ENCODE data around the gene AGAP3. TPM values are rescaled to one million over a fixed set of nuclear protein-coding genes. Genes with fewer than 3 reads are reported as not detected.

Gene AGAP3
- total RNA-seq, 1 experiment from 2014 or later = 126 TPM

DNA sequence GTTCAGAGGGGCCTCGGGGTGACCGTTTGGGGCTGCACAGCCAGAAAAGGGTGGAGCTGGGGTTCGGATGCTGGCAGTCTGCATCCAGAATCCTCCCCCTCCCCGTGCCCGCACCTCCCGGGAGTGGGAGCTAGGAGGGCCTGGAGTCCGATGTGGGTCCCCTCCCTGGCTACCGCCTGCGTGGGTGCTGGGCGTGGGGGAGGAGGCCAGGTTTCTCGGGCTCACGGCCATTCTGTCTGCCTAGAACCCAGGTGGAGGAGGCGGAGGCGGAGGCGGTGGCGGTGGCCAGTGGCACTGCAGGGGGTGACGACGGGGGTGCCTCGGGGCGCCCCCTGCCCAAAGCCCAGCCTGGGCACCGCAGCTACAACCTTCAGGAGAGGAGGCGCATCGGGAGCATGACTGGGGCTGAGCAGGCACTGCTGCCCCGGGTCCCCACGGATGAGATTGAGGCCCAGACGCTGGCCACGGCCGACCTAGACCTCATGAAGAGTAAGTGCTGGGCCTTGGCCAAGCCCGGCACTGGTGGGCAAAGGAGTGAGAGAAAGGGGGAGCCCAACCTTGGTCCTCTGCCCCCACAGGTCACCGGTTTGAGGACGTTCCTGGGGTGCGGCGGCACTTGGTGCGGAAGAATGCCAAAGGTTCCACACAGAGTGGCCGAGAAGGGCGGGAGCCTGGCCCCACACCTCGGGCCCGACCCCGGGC, 19.9 kb upstream of the AGAP3 start (continued):
- TF ChIP-seq, protein P1, sequence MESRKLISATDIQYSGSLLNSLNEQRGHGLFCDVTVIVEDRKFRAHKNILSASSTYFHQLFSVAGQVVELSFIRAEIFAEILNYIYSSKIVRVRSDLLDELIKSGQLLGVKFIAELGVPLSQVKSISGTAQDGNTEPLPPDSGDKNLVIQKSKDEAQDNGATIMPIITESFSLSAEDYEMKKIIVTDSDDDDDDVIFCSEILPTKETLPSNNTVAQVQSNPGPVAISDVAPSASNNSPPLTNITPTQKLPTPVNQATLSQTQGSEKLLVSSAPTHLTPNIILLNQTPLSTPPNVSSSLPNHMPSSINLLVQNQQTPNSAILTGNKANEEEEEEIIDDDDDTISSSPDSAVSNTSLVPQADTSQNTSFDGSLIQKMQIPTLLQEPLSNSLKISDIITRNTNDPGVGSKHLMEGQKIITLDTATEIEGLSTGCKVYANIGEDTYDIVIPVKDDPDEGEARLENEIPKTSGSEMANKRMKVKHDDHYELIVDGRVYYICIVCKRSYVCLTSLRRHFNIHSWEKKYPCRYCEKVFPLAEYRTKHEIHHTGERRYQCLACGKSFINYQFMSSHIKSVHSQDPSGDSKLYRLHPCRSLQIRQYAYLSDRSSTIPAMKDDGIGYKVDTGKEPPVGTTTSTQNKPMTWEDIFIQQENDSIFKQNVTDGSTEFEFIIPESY (IDR thresholded peaks at IDR 0.05; ENCODE audit: extremely low read depth, insufficient replicate concordance, low read length) = no peak

- Histone ChIP-seq H3K9me2 (ENCODE audit: insufficient read depth) (no peaks in the 10 kb centered on the region), H3K9ac (ENCODE audit: low read length) (no peak overlapping the region), H3K27me3 (ENCODE audit: insufficient read depth, low read length) (no peaks in the 10 kb centered on the region), H3K4me1 (ENCODE audit: control insufficient read depth in 1 of 2, insufficient read depth in 2 of 2, low read length in 2 of 2) (peaks cover 3% of the 10 kb centered on the region in 2 experiments), H3K4me3 (replicated peaks in 1 of 2; ENCODE audit: low read depth in 1 of 2, low read length in 2 of 2) (no peak overlapping the region), H2AFZ (ENCODE audit: low read depth, low read length, poor library complexity, severe bottlenecking) (no peak overlapping the region), H3K79me2 (ENCODE audit: insufficient read depth, low read length) (peaks cover 46% of the 10 kb centered on the region), H3K27ac (ENCODE audit: low read depth, low read length) (no peak overlapping the region), H4K20me1 (ENCODE audit: insufficient read depth) (no peaks in the 10 kb centered on the region), H3K4me2 (ENCODE audit: low read length) (no peak overlapping the region), H3K9me3 (ENCODE audit: control insufficient read depth in 1 of 2, insufficient read depth in 1 of 2, low read depth in 1 of 2, low read length in 2 of 2) (no peaks in the 10 kb centered on the region), H3K36me3 (ENCODE audit: control insufficient read depth in 1 of 2, insufficient read depth in 2 of 2, low read length in 2 of 2) (peaks cover 49 to 63% of the 10 kb centered on the region in 2 experiments)
- ChIA-PET POLR2A (no interaction called here), CTCF (interaction anchor here (0.6 kb wide), 1 partner anchor 9 kb away, joined by 3 read pairs; no protein-coding TSS in a partner anchor), RAD21 (ENCODE audit: low non-redundant PET in 1 of 2, low total read pairs in 2 of 2, uncharacterized antibody in 2 of 2, unreplicated experiment in 2 of 2) (no interaction called here)
- DNase-seq (ENCODE audit: low read depth, low spot score) (no peak), ATAC-seq (no peak)
- BruUV-seq (replicated peaks) = no TSS peak
- intact Hi-C loops (cut with micrococcal nuclease) = no loop called here
- TF ChIP-seq TCF7L2 (IDR thresholded peaks at IDR 0.05; ENCODE audit: borderline replicate concordance, extremely low read depth, insufficient read depth, insufficient read length) (no peak), ELF1 (IDR thresholded peaks at IDR 0.05; ENCODE audit: borderline replicate concordance, low read depth) (no peak), SIN3A (IDR thresholded peaks at IDR 0.05; ENCODE audit: low read depth) (no peak), EGR1 (IDR thresholded peaks at IDR 0.05; ENCODE audit: low read depth) (no peak), CBX3 (IDR thresholded peaks at IDR 0.05; ENCODE audit: low read depth) (no peak), ZNF274 (IDR thresholded peaks at IDR 0.05; ENCODE audit: low read depth, low read length) (no peak), POLR2AphosphoS5 (IDR thresholded peaks at IDR 0.05; ENCODE audit: low read depth, low read length) (no peak), EZH2 (IDR thresholded peaks at IDR 0.05) (no peak), CTCF (IDR thresholded peaks at IDR 0.05 in 2 of 3, conservative IDR thresholded peaks at IDR 0.05 in 1 of 3; ENCODE audit: borderline replicate concordance in 1 of 3, insufficient read depth in 1 of 3, low read depth in 2 of 3, low read length in 2 of 3) (no peak), ZFX (IDR thresholded peaks at IDR 0.05) (no peak), YY1 (IDR thresholded peaks at IDR 0.05; ENCODE audit: extremely low read depth, insufficient replicate concordance, low read depth, low read length) (no peak), JUND (IDR thresholded peaks at IDR 0.05) (no peak), FOSL1 (IDR thresholded peaks at IDR 0.05; ENCODE audit: low read depth) (no peak), ATF3 (IDR thresholded peaks at IDR 0.05) (no peak)
- TF ChIP-seq, protein P2, sequence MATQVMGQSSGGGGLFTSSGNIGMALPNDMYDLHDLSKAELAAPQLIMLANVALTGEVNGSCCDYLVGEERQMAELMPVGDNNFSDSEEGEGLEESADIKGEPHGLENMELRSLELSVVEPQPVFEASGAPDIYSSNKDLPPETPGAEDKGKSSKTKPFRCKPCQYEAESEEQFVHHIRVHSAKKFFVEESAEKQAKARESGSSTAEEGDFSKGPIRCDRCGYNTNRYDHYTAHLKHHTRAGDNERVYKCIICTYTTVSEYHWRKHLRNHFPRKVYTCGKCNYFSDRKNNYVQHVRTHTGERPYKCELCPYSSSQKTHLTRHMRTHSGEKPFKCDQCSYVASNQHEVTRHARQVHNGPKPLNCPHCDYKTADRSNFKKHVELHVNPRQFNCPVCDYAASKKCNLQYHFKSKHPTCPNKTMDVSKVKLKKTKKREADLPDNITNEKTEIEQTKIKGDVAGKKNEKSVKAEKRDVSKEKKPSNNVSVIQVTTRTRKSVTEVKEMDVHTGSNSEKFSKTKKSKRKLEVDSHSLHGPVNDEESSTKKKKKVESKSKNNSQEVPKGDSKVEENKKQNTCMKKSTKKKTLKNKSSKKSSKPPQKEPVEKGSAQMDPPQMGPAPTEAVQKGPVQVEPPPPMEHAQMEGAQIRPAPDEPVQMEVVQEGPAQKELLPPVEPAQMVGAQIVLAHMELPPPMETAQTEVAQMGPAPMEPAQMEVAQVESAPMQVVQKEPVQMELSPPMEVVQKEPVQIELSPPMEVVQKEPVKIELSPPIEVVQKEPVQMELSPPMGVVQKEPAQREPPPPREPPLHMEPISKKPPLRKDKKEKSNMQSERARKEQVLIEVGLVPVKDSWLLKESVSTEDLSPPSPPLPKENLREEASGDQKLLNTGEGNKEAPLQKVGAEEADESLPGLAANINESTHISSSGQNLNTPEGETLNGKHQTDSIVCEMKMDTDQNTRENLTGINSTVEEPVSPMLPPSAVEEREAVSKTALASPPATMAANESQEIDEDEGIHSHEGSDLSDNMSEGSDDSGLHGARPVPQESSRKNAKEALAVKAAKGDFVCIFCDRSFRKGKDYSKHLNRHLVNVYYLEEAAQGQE (IDR thresholded peaks at IDR 0.05; ENCODE audit: low read depth) = no peak
Observed at GRCh38 chr7:151068069-151068773, 18.1 kb upstream of the AGAP3 start.
